Measurements from ENCODE around the gene ZMYM5.

- TF ChIP-seq CTCF (IDR thresholded peaks at IDR 0.05) (peak in 3 of 4 donors; percentile 14 to 25 (median 18)), POLR2A (IDR thresholded peaks at IDR 0.05) (no peak)
Measured at GRCh38 chr13:19818223-19818842, 45.1 kb downstream of the ZMYM5 start.
